AG20443 (cell line): ENCODE results near the gene TBC1D2B.
"Not testable (repeated sequence)": the region's sequence is repeated elsewhere in the genome, so short reads cannot be mapped to it uniquely, and the experiment has no call there.

Experiments
- DNase-seq: peaks from one replicate; pipeline ENCODE4 v3.0.0; 2012; ENCODE audit warnings: low spot score, mixed read lengths

Gene TBC1D2B

GRCh38 chr15:78001656-78002055, 75.9 kb downstream of the TBC1D2B start:
- no peak for DNase-seq

- no peak for DNase-seq
Observed at GRCh38 chr15:78000927-78001249, 76.6 kb downstream of the TBC1D2B start.

GRCh38 chr15:78000091-78000926, 77.2 kb downstream of the TBC1D2B start:
- peak; percentile 28 for DNase-seq

- no peak for DNase-seq
Observed at GRCh38 chr15:77999486-77999885, 78.0 kb downstream of the TBC1D2B start.

- no peak for DNase-seq
Observed at GRCh38 chr15:77998592-77998991, 78.9 kb downstream of the TBC1D2B start.

- not testable (repeated sequence) for DNase-seq
Observed at GRCh38 chr15:77997761-77998554, 79.6 kb downstream of the TBC1D2B start.

- not testable (repeated sequence) for DNase-seq
Observed at GRCh38 chr15:77997221-77997620, 80.3 kb downstream of the TBC1D2B start.

GRCh38 chr15:77996713-77997171, 80.8 kb downstream of the TBC1D2B start:
- not testable (repeated sequence) for DNase-seq

GRCh38 chr15:77996226-77996625, 81.3 kb downstream of the TBC1D2B start:
- not testable (repeated sequence) for DNase-seq

GRCh38 chr15:77995537-77995918, 82.0 kb downstream of the TBC1D2B start:
- DNase-seq, result not testable (repeated sequence)

GRCh38 chr15:77994893-77995536, 82.5 kb downstream of the TBC1D2B start:
- DNase-seq, result peak; percentile 51

GRCh38 chr15:77993970-77994693, 83.4 kb downstream of the TBC1D2B start:
- DNase-seq, result peak; percentile 76

GRCh38 chr15:77993374-77993911, 84.1 kb downstream of the TBC1D2B start:
- DNase-seq, result no peak

GRCh38 chr15:77992356-77993222, 84.9 kb downstream of the TBC1D2B start:
- DNase-seq, result no peak

- peak; percentile 60 for DNase-seq
Observed at GRCh38 chr15:77991658-77992201, 85.8 kb downstream of the TBC1D2B start.

GRCh38 chr15:77991029-77991406, 86.5 kb downstream of the TBC1D2B start:
- DNase-seq, result no peak

- no peak for DNase-seq
Observed at GRCh38 chr15:77989296-77990143, 88.0 kb downstream of the TBC1D2B start.

GRCh38 chr15:77988347-77989295, 88.9 kb downstream of the TBC1D2B start:
- DNase-seq, result no peak
